Activated CD4-positive, CD25-positive, alpha-beta regulatory T cell treated with anti-CD3 and anti-CD28 coated beads, Interleukin-2, amount 50 U/mL, for 16 hours (primary cell): ENCODE measurements around the gene RANBP9.

Experiments
- DNase-seq: peaks from one replicate; pipeline ENCODE4 v3.0.0-alpha.2; 2020; ENCODE audit warnings: low read depth, low spot score

Gene RANBP9

GRCh38 chr6:13711733-13712598, at the start of gene RANBP9:
Gene RANBP9 (minus strand): TSS chr6:13711835. CDS start chr6:13711505, 330 bp downstream.
- peak; percentile 68 for DNase-seq

GRCh38 chr6:13760307-13761304, 49.0 kb upstream of the RANBP9 start:
- no peak for DNase-seq

GRCh38 chr6:13759025-13759424, 47.4 kb upstream of the RANBP9 start:
- DNase-seq = no peak

GRCh38 chr6:13754644-13755043, 43.0 kb upstream of the RANBP9 start:
- DNase-seq = no peak

- no peak for DNase-seq
Observed at GRCh38 chr6:13743736-13744127, 32.1 kb upstream of the RANBP9 start.

GRCh38 chr6:13742961-13743735, 31.5 kb upstream of the RANBP9 start:
- no peak for DNase-seq

- no peak for DNase-seq
Observed at GRCh38 chr6:13741365-13741764, 29.7 kb upstream of the RANBP9 start.

- DNase-seq = no peak
Observed at GRCh38 chr6:13735031-13735430, 23.4 kb upstream of the RANBP9 start.

GRCh38 chr6:13733178-13733887, 21.7 kb upstream of the RANBP9 start:
- no peak for DNase-seq

- no peak for DNase-seq
Observed at GRCh38 chr6:13730704-13731103, 19.1 kb upstream of the RANBP9 start.

GRCh38 chr6:13729891-13730290, 18.3 kb upstream of the RANBP9 start:
- no peak for DNase-seq

- DNase-seq = no peak
Observed at GRCh38 chr6:13725570-13725969, 13.9 kb upstream of the RANBP9 start.

GRCh38 chr6:13725052-13725451, 13.4 kb upstream of the RANBP9 start:
- no peak for DNase-seq

GRCh38 chr6:13724182-13724581, 12.5 kb upstream of the RANBP9 start:
- DNase-seq = no peak

GRCh38 chr6:13722880-13723279, 11.2 kb upstream of the RANBP9 start:
- DNase-seq = no peak

- no peak for DNase-seq
Observed at GRCh38 chr6:13718123-13718458, 6.5 kb upstream of the RANBP9 start.

- DNase-seq = no peak
Observed at GRCh38 chr6:13716955-13717295, 5.3 kb upstream of the RANBP9 start.

GRCh38 chr6:13716225-13716954, 4.8 kb upstream of the RANBP9 start:
- no peak for DNase-seq

- no peak for DNase-seq
Observed at GRCh38 chr6:13715444-13715883, 3.8 kb upstream of the RANBP9 start.

- DNase-seq = no peak
Observed at GRCh38 chr6:13712599-13712898, 914 bp upstream of the RANBP9 start.

GRCh38 chr6:13711324-13711732, 307 bp downstream of the RANBP9 start:
- DNase-seq = no peak
